Karpas-422 (cell line): ENCODE measurements around the gene HIBADH. TPM values are rescaled to one million over a fixed set of nuclear protein-coding genes. Genes with fewer than 3 reads are reported as not detected.

Experiments used
- DNase-seq: peaks from one replicate; pipeline ENCODE4 v3.0.0-alpha.2; 2015
- H2AFZ ChIP-seq: fragments of 200-600 bp; sonication (generic); 2 replicates; pipeline ENCODE4 v1.6.1; 2014; ENCODE audit warnings: antibody characterized with exemption, low read length, mixed read lengths
- H3K27ac ChIP-seq: fragments of 200-600 bp; sonication (generic); 2 replicates; pipeline ENCODE4 v1.5.1; 2014; ENCODE audit warnings: mild to moderate bottlenecking, low read length, moderate library complexity
- H3K27me3 ChIP-seq: fragments of 200-600 bp; sonication (generic); 2 replicates; pipeline ENCODE4 v1.6.1; 2014; ENCODE audit warnings: low read length, mixed read lengths
- H3K36me3 ChIP-seq: fragments of 200-600 bp; sonication (generic); 2 replicates; pipeline ENCODE4 v1.6.1; 2014; ENCODE audit warnings: low read length, mixed read lengths; ENCODE audit not compliant: insufficient read depth
- H3K4me1 ChIP-seq: fragments of 200-600 bp; sonication (generic); 2 replicates; pipeline ENCODE4 v1.6.1; 2014; ENCODE audit warnings: mild to moderate bottlenecking, low read length, mixed read lengths
- H3K4me2 ChIP-seq: fragments of 200-600 bp; sonication (generic); 2 replicates; pipeline ENCODE4 v1.6.1; 2014; ENCODE audit warnings: low read length, low read depth, mild to moderate bottlenecking; ENCODE audit not compliant: poor library complexity, severe bottlenecking
- H3K4me3 ChIP-seq: fragments of 200-600 bp; sonication (generic); 2 replicates; pipeline ENCODE4 v1.5.1; 2014; ENCODE audit warnings: mild to moderate bottlenecking, antibody characterized with exemption, low read length, mixed read lengths
- H3K79me2 ChIP-seq: fragments of 200-600 bp; sonication (generic); 2 replicates; pipeline ENCODE4 v1.6.1; 2014; ENCODE audit warnings: mild to moderate bottlenecking, low read length, mixed read lengths
- H3K9ac ChIP-seq: fragments of 200-600 bp; sonication (generic); 2 replicates; pipeline ENCODE4 v1.6.0; 2014; ENCODE audit warnings: low read length
- H3K9me2 ChIP-seq: fragments of 200-600 bp; sonication (generic), shearing (Covaris generic); replicated peaks from 2 replicates; pipeline ENCODE4 v1.6.0; 2014; ENCODE audit warnings: mild to moderate bottlenecking, low read length, moderate library complexity; ENCODE audit not compliant: insufficient read depth
- H3K9me3 ChIP-seq: fragments of 300-700, 200-600 bp; sonication (generic); 2 replicates; pipeline ENCODE4 v1.6.1; 2014; ENCODE audit warnings: low read length, mixed read lengths
- H4K20me1 ChIP-seq: fragments of 200-600 bp; sonication (generic); 2 replicates; pipeline ENCODE4 v1.6.1; 2014; ENCODE audit warnings: mild to moderate bottlenecking, antibody characterized with exemption, low read length, low read depth; ENCODE audit not compliant: insufficient read depth
- total RNA-seq: library from RNA; depleted of rRNA; stranded (reverse); fragments of >200 nt; shearing (Covaris generic); gene quantifications from 2 replicates; pipeline ENCODE4 v1.2.3, GENCODE V29; 2014; ENCODE audit warnings: low replicate concordance

The HIBADH gene
- total RNA-seq, 1 experiment from 2014 or later: 30.1 TPM

GRCh38 chr7:27547401-27547800 is 115.3 kb downstream of the HIBADH start:
- no peak overlapping the region for H3K9ac ChIP-seq
- DNase-seq: no peak
- no peaks in the 10 kb centered on the region for H3K9me3 ChIP-seq
- no peak overlapping the region for H3K4me2 ChIP-seq
- no peak overlapping the region for H3K27ac ChIP-seq
- H3K27me3 ChIP-seq: no peaks in the 10 kb centered on the region
- no peaks in the 10 kb centered on the region for H3K9me2 ChIP-seq
- H4K20me1 ChIP-seq: no peaks in the 10 kb centered on the region
- no peaks in the 10 kb centered on the region for H3K79me2 ChIP-seq
- no peaks in the 10 kb centered on the region for H3K4me1 ChIP-seq
- no peak overlapping the region for H2AFZ ChIP-seq
- H3K36me3 ChIP-seq: no peaks in the 10 kb centered on the region
- H3K4me3 ChIP-seq: no peak overlapping the region

- no peaks in the 10 kb centered on the region for H3K9me2 ChIP-seq
- H3K4me2 ChIP-seq: no peak overlapping the region
- no peaks in the 10 kb centered on the region for H3K79me2 ChIP-seq
- no peak for DNase-seq
- no peaks in the 10 kb centered on the region for H4K20me1 ChIP-seq
- H3K27me3 ChIP-seq: no peaks in the 10 kb centered on the region
- no peak overlapping the region for H3K4me3 ChIP-seq
- H3K9me3 ChIP-seq: no peaks in the 10 kb centered on the region
- H3K9ac ChIP-seq: no peak overlapping the region
- H3K36me3 ChIP-seq: peaks cover 2% of the 10 kb centered on the region; the same call in 1 of the 2 replicates
- no peaks in the 10 kb centered on the region for H3K4me1 ChIP-seq
- no peak overlapping the region for H2AFZ ChIP-seq
- H3K27ac ChIP-seq: no peak overlapping the region
Measured at GRCh38 chr7:27546610-27547009, 116.1 kb downstream of the HIBADH start.

GRCh38 chr7:27535795-27536194 is 126.9 kb downstream of the HIBADH start:
- DNase-seq: no peak
- H3K27ac ChIP-seq: no peak overlapping the region
- H3K4me1 ChIP-seq: peaks cover 7% of the 10 kb centered on the region
- no peaks in the 10 kb centered on the region for H4K20me1 ChIP-seq
- no peaks in the 10 kb centered on the region for H3K9me3 ChIP-seq
- H3K9me2 ChIP-seq: no peaks in the 10 kb centered on the region
- H3K4me2 ChIP-seq: no peak overlapping the region
- H3K36me3 ChIP-seq: peaks cover 2% of the 10 kb centered on the region; the same call in 1 of the 2 replicates
- H2AFZ ChIP-seq: no peak overlapping the region
- H3K27me3 ChIP-seq: no peaks in the 10 kb centered on the region
- no peak overlapping the region for H3K4me3 ChIP-seq
- H3K79me2 ChIP-seq: no peaks in the 10 kb centered on the region
- H3K9ac ChIP-seq: no peak overlapping the region

- Histone ChIP-seq H3K9me2 (no peaks in the 10 kb centered on the region), H3K79me2 (no peaks in the 10 kb centered on the region), H3K9ac (no peak overlapping the region), H3K4me2 (no peak overlapping the region), H3K27ac (no peak overlapping the region), H3K27me3 (no peaks in the 10 kb centered on the region), H3K4me3 (no peak overlapping the region), H3K4me1 (peaks cover 7% of the 10 kb centered on the region), H4K20me1 (no peaks in the 10 kb centered on the region), H2AFZ (no peak overlapping the region), H3K36me3 (0 out of 2 replicates have a peak, but pooled peaks cover 2% of the 10 kb centered on the region), H3K9me3 (no peaks in the 10 kb centered on the region)
- no peak for DNase-seq
Measured at GRCh38 chr7:27533652-27534081, 129.0 kb downstream of the HIBADH start.

- DNase-seq: no peak
- Histone ChIP-seq H2AFZ (no peak overlapping the region), H4K20me1 (no peaks in the 10 kb centered on the region), H3K4me1 (peaks cover 7% of the 10 kb centered on the region), H3K27ac (no peak overlapping the region), H3K9ac (no peak overlapping the region), H3K36me3 (0 out of 2 replicates have a peak, but pooled peaks cover 2% of the 10 kb centered on the region), H3K9me2 (no peaks in the 10 kb centered on the region), H3K4me3 (no peak overlapping the region), H3K79me2 (no peaks in the 10 kb centered on the region), H3K4me2 (no peak overlapping the region), H3K9me3 (no peaks in the 10 kb centered on the region), H3K27me3 (no peaks in the 10 kb centered on the region)
Measured at GRCh38 chr7:27532314-27532713, 130.4 kb downstream of the HIBADH start.

- no peak overlapping the region for H3K4me3 ChIP-seq
- no peak for DNase-seq
- no peaks in the 10 kb centered on the region for H3K9me3 ChIP-seq
- H2AFZ ChIP-seq: no peak overlapping the region
- H3K27me3 ChIP-seq: no peaks in the 10 kb centered on the region
- H3K9me2 ChIP-seq: no peaks in the 10 kb centered on the region
- H3K27ac ChIP-seq: no peak overlapping the region
- H3K4me1 ChIP-seq: no peaks in the 10 kb centered on the region
- no peak overlapping the region for H3K4me2 ChIP-seq
- H4K20me1 ChIP-seq: no peaks in the 10 kb centered on the region
- H3K36me3 ChIP-seq: peaks cover 8% of the 10 kb centered on the region; the same call in 1 of the 2 replicates
- no peak overlapping the region for H3K9ac ChIP-seq
- H3K79me2 ChIP-seq: no peaks in the 10 kb centered on the region
Measured at GRCh38 chr7:27527348-27527714, 135.4 kb downstream of the HIBADH start.

- no peaks in the 10 kb centered on the region for H3K27me3 ChIP-seq
- no peak overlapping the region for H3K27ac ChIP-seq
- H4K20me1 ChIP-seq: no peaks in the 10 kb centered on the region
- H3K9me3 ChIP-seq: no peaks in the 10 kb centered on the region
- no peak overlapping the region for H3K4me3 ChIP-seq
- no peak overlapping the region for H3K9ac ChIP-seq
- H3K4me2 ChIP-seq: no peak overlapping the region
- no peak overlapping the region for H2AFZ ChIP-seq
- H3K4me1 ChIP-seq: no peaks in the 10 kb centered on the region
- H3K9me2 ChIP-seq: no peaks in the 10 kb centered on the region
- DNase-seq: no peak
- H3K79me2 ChIP-seq: no peaks in the 10 kb centered on the region
- H3K36me3 ChIP-seq: peaks cover 8% of the 10 kb centered on the region; the same call in 1 of the 2 replicates
Measured at GRCh38 chr7:27526611-27527347, 135.9 kb downstream of the HIBADH start.

- no peaks in the 10 kb centered on the region for H3K27me3 ChIP-seq
- H3K9me3 ChIP-seq: no peaks in the 10 kb centered on the region
- peaks cover 8% of the 10 kb centered on the region; the same call in 1 of the 2 replicates for H3K36me3 ChIP-seq
- H3K4me3 ChIP-seq: no peak overlapping the region
- H3K27ac ChIP-seq: no peak overlapping the region
- no peaks in the 10 kb centered on the region for H3K79me2 ChIP-seq
- no peaks in the 10 kb centered on the region for H4K20me1 ChIP-seq
- no peak overlapping the region for H2AFZ ChIP-seq
- H3K9me2 ChIP-seq: no peaks in the 10 kb centered on the region
- H3K4me2 ChIP-seq: no peak overlapping the region
- H3K9ac ChIP-seq: no peak overlapping the region
- H3K4me1 ChIP-seq: no peaks in the 10 kb centered on the region
- DNase-seq: no peak
Measured at GRCh38 chr7:27526131-27526530, 136.6 kb downstream of the HIBADH start.
